ENCODE data around the gene ZSCAN22. TPM values are rescaled to one million over a fixed set of nuclear protein-coding genes. Genes with fewer than 3 reads are reported as not detected.

ZSCAN22 gene
- total RNA-seq, 5 donors from 2014 or later (not counting 1 experiment from before 2014, with no cell fraction given): 1.9 to 6.9 (median 6.2) TPM

DNA sequence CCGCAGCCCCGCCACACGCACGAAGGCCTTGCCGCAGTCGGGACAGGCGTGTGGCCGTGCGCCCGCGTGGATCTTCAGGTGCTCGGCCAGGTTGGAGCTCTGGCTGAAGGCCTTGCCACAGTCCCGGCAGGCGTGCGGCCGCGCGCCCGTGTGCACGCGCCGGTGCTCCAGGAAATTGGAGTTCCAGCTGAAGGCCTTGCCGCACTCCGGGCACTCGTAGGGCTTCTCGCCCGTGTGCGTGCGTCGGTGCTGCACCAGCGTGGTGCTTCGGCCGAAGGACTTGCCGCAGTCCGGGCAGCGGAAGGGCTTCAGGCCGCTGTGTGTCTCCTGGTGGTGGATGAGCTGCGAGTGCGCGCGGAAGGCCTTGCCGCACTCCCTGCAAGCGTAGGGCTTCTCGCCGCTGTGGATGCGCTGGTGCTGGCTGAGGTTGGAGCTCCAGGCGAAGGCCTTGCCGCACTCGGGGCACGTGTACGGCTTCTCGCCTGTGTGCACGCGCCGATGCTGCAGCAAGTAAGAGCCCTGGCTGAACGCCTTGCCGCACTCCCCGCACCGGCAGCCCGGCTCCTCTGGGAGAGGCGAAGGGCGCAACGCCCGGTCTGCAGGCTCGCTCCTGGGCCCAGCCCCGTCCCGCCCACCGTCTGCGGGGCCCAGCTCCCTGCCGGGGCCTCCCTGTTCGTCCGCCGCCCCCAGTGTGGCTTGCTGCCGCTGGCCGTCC is 30.1 kb downstream of the ZSCAN22 start:
- Histone ChIP-seq H3K4me1 (ENCODE audit: control insufficient read depth in 1 of 2, extremely low read depth in 1 of 2, insufficient read depth in 2 of 2, low read length in 2 of 2) (peaks cover 0 to 39% of the 10 kb centered on the region in 2 experiments), H3K4me3 (ENCODE audit: control insufficient read depth in 1 of 2, extremely low read depth in 1 of 2, low read length in 1 of 2) (peak overlapping the region; percentile 41 to 53), H3K27ac (ENCODE audit: low read length) (no peak overlapping the region), H3K27me3 (replicated peaks in 1 of 2; ENCODE audit: control insufficient read depth in 2 of 2, extremely low read depth in 1 of 2, insufficient read depth in 2 of 2, low read length in 1 of 2) (peaks cover 0 to 32% of the 10 kb centered on the region in 2 experiments), H3K9me3 (no peaks in the 10 kb centered on the region), H3K36me3 (ENCODE audit: control insufficient read depth in 2 of 2, extremely low read depth in 1 of 2, insufficient read depth in 1 of 2, low read length in 1 of 2) (no peaks in the 10 kb centered on the region)
- H3K4me3 Mint-ChIP-seq: peak overlapping the region; percentile 63 to 74 (median 64)
- ChIA-PET CTCF (no interaction called here), POLR2A (no interaction called here)
- H3K27ac Mint-ChIP-seq: no peak overlapping the region
- DNase-seq (peak in 2 of 35 experiments; percentile 6 to 15), ATAC-seq (replicated peaks in 1 of 4) (peak in 2 of 4 experiments; percentile 4 to 23)
- H3K9me3 Mint-ChIP-seq: no peaks in the 10 kb centered on the region
- no peaks in the 10 kb centered on the region for H3K27me3 Mint-ChIP-seq
- no peaks in the 10 kb centered on the region for H3K36me3 Mint-ChIP-seq
- WGBS (ENCODE audit: insufficient coverage): 42% methylated on average over 70 of the region's 75 CpGs
- peaks cover 13 to 30% (median 18%) of the 10 kb centered on the region in 3 donors for H3K4me1 Mint-ChIP-seq

DNA sequence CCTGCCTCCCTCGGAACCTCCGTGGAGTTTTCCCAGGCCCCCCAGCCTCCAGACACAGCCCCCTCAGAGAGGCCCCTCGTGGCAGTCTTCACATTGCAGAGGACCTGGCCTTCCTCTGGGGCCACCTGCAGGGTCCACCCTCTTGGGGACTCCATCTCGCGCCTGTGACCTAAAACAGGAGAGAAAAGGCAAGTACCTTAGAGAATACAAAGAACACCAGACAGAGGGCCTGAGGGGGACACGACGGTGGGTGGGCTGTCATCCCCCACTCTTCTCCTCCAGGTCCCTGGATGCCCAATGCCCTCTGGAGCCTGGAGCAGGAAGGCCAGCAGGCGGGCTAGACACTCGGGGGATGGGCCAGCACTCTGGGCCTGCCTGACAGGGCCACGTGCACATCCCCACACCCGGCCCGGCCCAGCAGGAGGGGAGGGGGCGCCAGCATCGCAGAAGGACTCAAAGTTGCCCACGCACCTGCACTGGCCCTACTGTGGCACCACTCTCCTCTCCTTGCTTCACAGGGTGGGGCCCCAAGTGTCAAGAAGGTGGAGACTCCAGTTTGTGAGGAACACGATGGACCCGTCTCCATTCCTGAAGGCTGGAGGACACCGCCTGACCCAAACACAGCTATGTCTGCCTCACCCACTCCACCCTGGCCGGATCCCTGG is 30.8 kb downstream of the ZSCAN22 start:
- Histone ChIP-seq H3K36me3 (ENCODE audit: control insufficient read depth in 2 of 2, extremely low read depth in 1 of 2, insufficient read depth in 1 of 2, low read length in 1 of 2) (no peaks in the 10 kb centered on the region), H3K9me3 (no peaks in the 10 kb centered on the region), H3K27me3 (replicated peaks in 1 of 2; ENCODE audit: control insufficient read depth in 2 of 2, extremely low read depth in 1 of 2, insufficient read depth in 2 of 2, low read length in 1 of 2) (peaks cover 0 to 32% of the 10 kb centered on the region in 2 experiments), H3K4me3 (ENCODE audit: control insufficient read depth in 1 of 2, extremely low read depth in 1 of 2, low read length in 1 of 2) (no peak overlapping the region), H3K27ac (ENCODE audit: low read length) (no peak overlapping the region), H3K4me1 (ENCODE audit: control insufficient read depth in 1 of 2, extremely low read depth in 1 of 2, insufficient read depth in 2 of 2, low read length in 2 of 2) (peaks cover 0 to 44% of the 10 kb centered on the region in 2 experiments)
- POLR2A ChIA-PET: interaction anchor here in 1 of 2 donors (0.7 kb wide), 1 partner anchor 51 kb away, joined by 3 read pairs; the partner anchor contains the start of gene ZNF584
- no peaks in the 10 kb centered on the region for H3K27me3 Mint-ChIP-seq
- no peaks in the 10 kb centered on the region for H3K36me3 Mint-ChIP-seq
- H3K4me3 Mint-ChIP-seq: peak overlapping the region in 2 of 3 donors; percentile 37 to 74
- H3K27ac Mint-ChIP-seq: no peak overlapping the region
- DNase-seq: no peak
- no peak for ATAC-seq (replicated peaks in 1 of 4)
- H3K4me1 Mint-ChIP-seq: peaks cover 16 to 32% (median 22%) of the 10 kb centered on the region in 3 donors
- CTCF ChIA-PET: no interaction called here
- 87% methylated on average over 13 of the region's 19 CpGs for WGBS (ENCODE audit: insufficient coverage)
- no peaks in the 10 kb centered on the region for H3K9me3 Mint-ChIP-seq

DNA sequence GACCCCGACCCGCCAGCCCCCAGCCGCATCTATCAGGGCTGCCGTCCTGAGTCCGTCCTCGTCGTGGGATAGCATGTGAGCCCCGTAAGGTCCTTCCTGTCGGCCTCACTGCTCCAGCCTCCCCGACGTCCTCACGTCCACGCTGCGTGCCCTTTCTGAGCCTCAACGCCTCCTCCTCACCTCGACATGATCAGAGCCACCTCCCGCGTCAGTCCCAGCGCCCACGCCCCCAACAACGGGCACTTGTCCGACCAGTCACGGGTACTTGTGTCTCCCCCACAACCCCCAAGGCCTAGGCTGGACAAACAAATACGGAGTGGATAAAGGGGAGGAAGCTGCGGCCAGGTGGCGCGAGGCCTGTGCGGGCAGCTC is 35.1 kb downstream of the ZSCAN22 start:
- H3K36me3 ChIP-seq (ENCODE audit: control insufficient read depth in 2 of 2, extremely low read depth in 1 of 2, insufficient read depth in 1 of 2, low read length in 1 of 2): no peaks in the 10 kb centered on the region
- Mint-ChIP-seq H3K4me1 (peaks cover 11 to 21% (median 11%) of the 10 kb centered on the region in 3 donors), H3K4me3 (peak overlapping the region; percentile 83 to 92 (median 89)), H3K36me3 (no peaks in the 10 kb centered on the region), H3K27me3 (no peaks in the 10 kb centered on the region), H3K9me3 (no peaks in the 10 kb centered on the region), H3K27ac (peak overlapping the region; percentile 75 to 90)
- no peaks in the 10 kb centered on the region for H3K9me3 ChIP-seq
- peaks cover 0 to 24% of the 10 kb centered on the region in 2 experiments for H3K27me3 ChIP-seq (replicated peaks in 1 of 2; ENCODE audit: control insufficient read depth in 2 of 2, extremely low read depth in 1 of 2, insufficient read depth in 2 of 2, low read length in 1 of 2)
- DNase-seq: peak in 6 of 35 experiments; percentile 6 to 32 (median 14)
- ChIA-PET CTCF (interaction anchor here in 1 of 2 donors (0.6 to 1.2 kb wide), 3 partner anchors 15 to 179 kb away, joined by 3 to 8 read pairs (median 4); no protein-coding TSS in a partner anchor), POLR2A (interaction anchor here in 1 of 2 donors (1.0 kb wide), 1 partner anchor 56 kb away, joined by 4 read pairs; no protein-coding TSS in a partner anchor)
- H3K4me1 ChIP-seq (ENCODE audit: control insufficient read depth in 1 of 2, extremely low read depth in 1 of 2, insufficient read depth in 2 of 2, low read length in 2 of 2): peaks cover 0 to 37% of the 10 kb centered on the region in 2 experiments
- WGBS (ENCODE audit: insufficient coverage): 17% methylated on average over 20 of the region's 28 CpGs
- peak overlapping the region; percentile 83 to 86 for H3K4me3 ChIP-seq (ENCODE audit: control insufficient read depth in 1 of 2, extremely low read depth in 1 of 2, low read length in 1 of 2)
- peak overlapping the region; percentile 67 for H3K27ac ChIP-seq (ENCODE audit: low read length)
- ATAC-seq (replicated peaks in 1 of 4): peak in 2 of 4 experiments; percentile 1

DNA sequence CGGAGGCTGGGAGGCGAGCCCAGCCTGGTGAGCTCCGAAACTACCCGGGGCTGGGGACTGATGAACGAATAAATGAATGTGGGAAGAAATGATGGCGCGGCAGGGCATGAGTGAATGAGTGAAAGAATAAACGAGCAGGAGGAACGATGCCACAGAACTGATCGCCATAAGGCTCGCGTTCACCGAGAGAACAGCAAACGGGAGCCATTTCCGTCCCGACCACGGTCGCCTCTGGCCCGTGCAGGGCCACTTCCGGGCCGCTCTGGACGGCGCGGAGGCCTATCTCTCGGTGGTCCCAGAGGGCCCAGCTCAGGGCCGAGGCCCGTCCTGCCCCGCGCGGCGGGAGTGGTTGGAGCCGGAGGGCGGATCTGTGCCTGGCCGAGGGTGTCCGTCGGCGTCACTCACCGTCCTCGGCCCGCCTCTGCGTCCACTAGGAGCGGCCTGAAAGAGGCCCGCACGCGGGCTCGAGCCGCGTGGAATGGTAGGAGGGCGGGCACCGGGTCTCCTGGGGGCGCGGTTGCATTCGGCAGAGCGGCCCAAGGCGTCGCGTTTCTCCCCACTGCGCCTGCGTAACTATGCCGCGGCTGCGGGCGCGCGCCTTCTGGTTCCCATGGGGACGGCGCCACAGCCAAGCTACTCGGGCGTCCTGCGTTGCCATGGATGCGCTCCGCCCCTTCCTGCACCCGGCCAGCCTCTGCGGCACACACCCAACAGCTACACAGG is 35.6 kb downstream of the ZSCAN22 start, which contains the start of gene ZNF497:
ZNF497 (minus strand) TSS at position 480 of the 723 bp plus-strand sequence. CDS start 5,116 bp downstream, outside the sequence.
- ChIA-PET POLR2A (interaction anchor here in 1 of 2 donors (0.7 to 1.0 kb wide), 2 partner anchors 52 to 56 kb away, joined by 3 to 4 read pairs; no protein-coding TSS in a partner anchor), CTCF (interaction anchor here in 1 of 2 donors (0.6 to 1.2 kb wide), 6 partner anchors 15 to 179 kb away, joined by 3 to 8 read pairs (median 4); partner anchors contain the start of genes ZBTB45 and ZNF324B)
- ATAC-seq (replicated peaks in 1 of 4) (peak; percentile 87 to 96 (median 92)), DNase-seq (peak; percentile 90 to 99 (median 95))
- Histone ChIP-seq H3K4me3 (ENCODE audit: control insufficient read depth in 1 of 2, extremely low read depth in 1 of 2, low read length in 1 of 2) (peak within 1 kb of the TSS; percentile 83 to 86), H3K4me1 (ENCODE audit: control insufficient read depth in 1 of 2, extremely low read depth in 1 of 2, insufficient read depth in 2 of 2, low read length in 2 of 2) (peaks cover 0 to 31% of the 10 kb centered on the region in 2 experiments), H3K27me3 (replicated peaks in 1 of 2; ENCODE audit: control insufficient read depth in 2 of 2, extremely low read depth in 1 of 2, insufficient read depth in 2 of 2, low read length in 1 of 2) (peaks cover 0 to 22% of the 10 kb centered on the region in 2 experiments), H3K27ac (ENCODE audit: low read length) (peak within 1 kb of the TSS; percentile 67), H3K9me3 (no peaks in the 10 kb centered on the region), H3K36me3 (ENCODE audit: control insufficient read depth in 2 of 2, extremely low read depth in 1 of 2, insufficient read depth in 1 of 2, low read length in 1 of 2) (no peaks in the 10 kb centered on the region)
- peak within 1 kb of the TSS; percentile 80 to 90 for H3K27ac Mint-ChIP-seq
- H3K4me1 Mint-ChIP-seq: peaks cover 11 to 17% (median 11%) of the 10 kb centered on the region in 3 donors
- H3K4me3 Mint-ChIP-seq: peak within 1 kb of the TSS; percentile 83 to 92 (median 89)
- H3K27me3 Mint-ChIP-seq: no peaks in the 10 kb centered on the region
- under 1% methylated on average over 73 of the region's 74 CpGs for WGBS (ENCODE audit: insufficient coverage)
- no peaks in the 10 kb centered on the region for H3K36me3 Mint-ChIP-seq
- no peaks in the 10 kb centered on the region for H3K9me3 Mint-ChIP-seq

DNA sequence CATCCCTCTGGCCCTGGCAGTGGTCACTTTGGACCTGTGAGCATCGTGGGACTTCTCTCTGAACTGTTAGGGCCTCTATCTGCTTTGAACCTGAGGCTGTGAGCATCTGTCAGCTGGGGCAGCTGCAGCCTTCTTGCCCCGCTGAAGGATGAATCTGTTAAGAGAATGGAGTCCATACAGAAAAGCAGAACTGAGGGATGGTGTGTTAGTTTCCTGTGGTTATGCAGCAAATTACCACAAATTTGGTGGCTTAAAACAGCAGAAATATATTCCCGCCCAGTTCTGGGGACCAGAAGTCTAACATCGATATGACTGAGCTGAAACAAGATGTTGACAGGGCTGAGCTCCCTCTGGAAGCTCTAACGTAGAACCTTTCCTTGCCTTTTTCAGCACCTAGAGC is 37.4 kb downstream of the ZSCAN22 start:
- ATAC-seq (replicated peaks in 1 of 4) (no peak), DNase-seq (no peak)
- Histone ChIP-seq H3K27me3 (replicated peaks in 1 of 2; ENCODE audit: control insufficient read depth in 2 of 2, extremely low read depth in 1 of 2, insufficient read depth in 2 of 2, low read length in 1 of 2) (peaks cover 0 to 7% of the 10 kb centered on the region in 2 experiments), H3K4me1 (ENCODE audit: control insufficient read depth in 1 of 2, extremely low read depth in 1 of 2, insufficient read depth in 2 of 2, low read length in 2 of 2) (peaks cover 0 to 21% of the 10 kb centered on the region in 2 experiments), H3K9me3 (no peaks in the 10 kb centered on the region), H3K36me3 (ENCODE audit: control insufficient read depth in 2 of 2, extremely low read depth in 1 of 2, insufficient read depth in 1 of 2, low read length in 1 of 2) (no peaks in the 10 kb centered on the region), H3K27ac (ENCODE audit: low read length) (no peak overlapping the region), H3K4me3 (ENCODE audit: control insufficient read depth in 1 of 2, extremely low read depth in 1 of 2, low read length in 1 of 2) (no peak overlapping the region)
- Mint-ChIP-seq H3K27me3 (no peaks in the 10 kb centered on the region), H3K4me3 (peak overlapping the region in 1 of 3 donors; percentile 37), H3K4me1 (peaks cover 9 to 11% (median 10%) of the 10 kb centered on the region in 3 donors), H3K36me3 (no peaks in the 10 kb centered on the region), H3K27ac (no peak overlapping the region), H3K9me3 (no peaks in the 10 kb centered on the region)
- ChIA-PET POLR2A (interaction anchor here (0.6 to 1.1 kb wide), 2 partner anchors 16 to 37 kb away, joined by 3 to 5 read pairs; partner anchors contain the start of gene ZSCAN22 (in 1 of the 2)), CTCF (interaction anchor here in 1 of 2 donors (1.0 kb wide), 1 partner anchor 37 kb away, joined by 3 read pairs; the partner anchor contains the start of gene ZSCAN22)
- 59% methylated on average over 5 of the region's 5 CpGs for WGBS (ENCODE audit: insufficient coverage)

Measured in T-cell (primary cell).